Measurements from ENCODE around the gene SLC9A7.

- TF ChIP-seq SIN3A (IDR thresholded peaks at IDR 0.05; ENCODE audit: borderline replicate concordance, insufficient read depth, low read length) (no peak), TAF1 (IDR thresholded peaks at IDR 0.05; ENCODE audit: borderline replicate concordance, insufficient read depth, low read length) (no peak), POLR2AphosphoS5 (IDR thresholded peaks at IDR 0.05; ENCODE audit: low read depth, low read length) (no peak), FOXP2 (optimal IDR thresholded peaks at IDR 0.05; ENCODE audit: borderline replicate concordance, extremely low read depth, extremely low read length, insufficient read depth) (no peak)
- TF ChIP-seq, protein P1, sequence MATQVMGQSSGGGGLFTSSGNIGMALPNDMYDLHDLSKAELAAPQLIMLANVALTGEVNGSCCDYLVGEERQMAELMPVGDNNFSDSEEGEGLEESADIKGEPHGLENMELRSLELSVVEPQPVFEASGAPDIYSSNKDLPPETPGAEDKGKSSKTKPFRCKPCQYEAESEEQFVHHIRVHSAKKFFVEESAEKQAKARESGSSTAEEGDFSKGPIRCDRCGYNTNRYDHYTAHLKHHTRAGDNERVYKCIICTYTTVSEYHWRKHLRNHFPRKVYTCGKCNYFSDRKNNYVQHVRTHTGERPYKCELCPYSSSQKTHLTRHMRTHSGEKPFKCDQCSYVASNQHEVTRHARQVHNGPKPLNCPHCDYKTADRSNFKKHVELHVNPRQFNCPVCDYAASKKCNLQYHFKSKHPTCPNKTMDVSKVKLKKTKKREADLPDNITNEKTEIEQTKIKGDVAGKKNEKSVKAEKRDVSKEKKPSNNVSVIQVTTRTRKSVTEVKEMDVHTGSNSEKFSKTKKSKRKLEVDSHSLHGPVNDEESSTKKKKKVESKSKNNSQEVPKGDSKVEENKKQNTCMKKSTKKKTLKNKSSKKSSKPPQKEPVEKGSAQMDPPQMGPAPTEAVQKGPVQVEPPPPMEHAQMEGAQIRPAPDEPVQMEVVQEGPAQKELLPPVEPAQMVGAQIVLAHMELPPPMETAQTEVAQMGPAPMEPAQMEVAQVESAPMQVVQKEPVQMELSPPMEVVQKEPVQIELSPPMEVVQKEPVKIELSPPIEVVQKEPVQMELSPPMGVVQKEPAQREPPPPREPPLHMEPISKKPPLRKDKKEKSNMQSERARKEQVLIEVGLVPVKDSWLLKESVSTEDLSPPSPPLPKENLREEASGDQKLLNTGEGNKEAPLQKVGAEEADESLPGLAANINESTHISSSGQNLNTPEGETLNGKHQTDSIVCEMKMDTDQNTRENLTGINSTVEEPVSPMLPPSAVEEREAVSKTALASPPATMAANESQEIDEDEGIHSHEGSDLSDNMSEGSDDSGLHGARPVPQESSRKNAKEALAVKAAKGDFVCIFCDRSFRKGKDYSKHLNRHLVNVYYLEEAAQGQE (IDR thresholded peaks at IDR 0.05; ENCODE audit: insufficient read depth in 1 of 2, low read depth in 2 of 2, low read length in 2 of 2), result no peak
Observed at GRCh38 chrX:46597771-46598170, 161.1 kb downstream of the SLC9A7 start.
